HepG2 (cell line): ENCODE results near the gene PPP1CA. TPM values are rescaled to one million over a fixed set of nuclear protein-coding genes. Genes with fewer than 3 reads are reported as not detected.

Experiments used
- BCL3 ChIP-seq: sonication (generic); formaldehyde crosslinking; IDR thresholded peaks from 2 replicates; pipeline ENCODE4 v1.5.1; 2020; ENCODE audit warnings: mild to moderate bottlenecking, missing genetic modification reagents, moderate library complexity
- CBFB ChIP-seq: sonication (generic); formaldehyde crosslinking; IDR thresholded peaks from 2 replicates; pipeline ENCODE4 v1.4.0; 2020; ENCODE audit warnings: missing genetic modification reagents
- E2F2 ChIP-seq: sonication (generic); formaldehyde crosslinking; IDR thresholded peaks from 2 replicates; pipeline ENCODE4 v1.4.0; 2020; ENCODE audit warnings: missing genetic modification reagents, borderline replicate concordance
- GATA4 ChIP-seq: sonication (generic); IDR thresholded peaks from 2 replicates; pipeline ENCODE4 v1.6.1; 2016; ENCODE audit warnings: antibody characterized with exemption, low read depth, borderline replicate concordance
- KDM2A ChIP-seq: sonication (generic); formaldehyde crosslinking; IDR thresholded peaks from 2 replicates; pipeline ENCODE4 v1.4.0; 2020; ENCODE audit warnings: low read depth, missing genetic modification reagents, borderline replicate concordance
- MAX ChIP-seq: IDR thresholded peaks from 2 replicates; pipeline ENCODE4 v1.6.1; 2012; ENCODE audit warnings: inconsistent platforms
- MYC ChIP-seq: sonication (generic); formaldehyde crosslinking; IDR thresholded peaks from 2 replicates; pipeline ENCODE4 v1.9.0; 2021; ENCODE audit warnings: missing genetic modification reagents, borderline replicate concordance
- SALL1 ChIP-seq: sonication (generic); formaldehyde crosslinking; IDR thresholded peaks from 2 replicates; pipeline ENCODE4 v1.8.0; 2022; ENCODE audit warnings: mild to moderate bottlenecking, missing genetic modification reagents
- TAF15 ChIP-seq: fragments of 200-400 bp; formaldehyde crosslinking; IDR thresholded peaks from one replicate; pipeline ENCODE4 v1.6.1; 2018; ENCODE audit warnings: mild to moderate bottlenecking, low read depth, low read length; ENCODE audit not compliant: poor library complexity, severe bottlenecking
- WIZ ChIP-seq: sonication (generic); formaldehyde crosslinking; IDR thresholded peaks from 2 replicates; pipeline ENCODE4 v1.5.1; 2020; ENCODE audit warnings: mild to moderate bottlenecking, missing genetic modification reagents
- ZBTB4 ChIP-seq: sonication (generic); formaldehyde crosslinking; IDR thresholded peaks from 2 replicates; pipeline ENCODE4 v1.4.0; 2020; ENCODE audit warnings: missing genetic modification reagents, mild to moderate bottlenecking, borderline replicate concordance
- ZFX ChIP-seq: sonication (generic); formaldehyde crosslinking; IDR thresholded peaks from 2 replicates; pipeline ENCODE4 v1.4.0; 2020; ENCODE audit warnings: mild to moderate bottlenecking, low read depth, missing genetic modification reagents, moderate library complexity
- ZNF143 ChIP-seq: sonication (generic); formaldehyde crosslinking; IDR thresholded peaks from 2 replicates; pipeline ENCODE4 v1.4.0; 2020; ENCODE audit warnings: missing genetic modification reagents
- ZNF3 ChIP-seq: IDR thresholded peaks from 2 replicates; pipeline ENCODE4 v1.7.0; 2017; ENCODE audit warnings: inconsistent platforms
- ZNF432 ChIP-seq: sonication (generic); formaldehyde crosslinking; IDR thresholded peaks from 2 replicates; pipeline ENCODE4 v1.5.0; 2020; ENCODE audit warnings: missing genetic modification reagents, mild to moderate bottlenecking, borderline replicate concordance
- ZNF570 ChIP-seq: sonication (generic); formaldehyde crosslinking; IDR thresholded peaks from 2 replicates; pipeline ENCODE4 v1.4.0; 2020; ENCODE audit warnings: mild to moderate bottlenecking, missing genetic modification reagents, borderline replicate concordance
- ZNF598 ChIP-seq: sonication (generic); formaldehyde crosslinking; IDR thresholded peaks from 2 replicates; pipeline ENCODE4 v1.5.1; 2020; ENCODE audit warnings: mild to moderate bottlenecking, missing genetic modification reagents, borderline replicate concordance
- ZNF639 ChIP-seq: conservative IDR thresholded peaks from 2 replicates; pipeline ENCODE4 v1.6.1; 2018; ENCODE audit warnings: missing genetic modification reagents
- polyA plus RNA-seq, 8 experiments: library from polyadenylated mRNA; depleted of rRNA in 3 of 8; stranded (reverse) in 7 of 8; unstranded in 1 of 8; fragments of >200 nt; fragmentation: Illumina TruSeq in 4 of 8; extraction: Trizol in 4 of 8; gene quantifications; 2 replicates each; pipeline versions ENCODE4 v1.2.1 to v1.2.3, GENCODE V29; 2011 to 2016; ENCODE audit warnings: low read depth in 4 of 8, missing spikeins in 1 of 8, mixed read lengths in 1 of 8; ENCODE audit not compliant: insufficient read depth in 1 of 8
- total RNA-seq, 5 experiments: library from RNA; depleted of rRNA; stranded (reverse); fragments of >200 nt; fragmentation: Illumina TruSeq; extraction: Trizol; gene quantifications; 2 replicates each; pipeline ENCODE4 v1.2.3, GENCODE V29; 2016; ENCODE audit warnings: low read depth in 1 of 5
- TF ChIP-seq, protein P1 (sequence below): IDR thresholded peaks from 2 replicates; pipeline ENCODE4 v1.6.1; 2016

PPP1CA gene
- total and polyA plus RNA-seq, 2 of the 13 experiments (the other 11 are each of a cell fraction or from before 2014, with no cell fraction given): 149 to 170 TPM

DNA sequence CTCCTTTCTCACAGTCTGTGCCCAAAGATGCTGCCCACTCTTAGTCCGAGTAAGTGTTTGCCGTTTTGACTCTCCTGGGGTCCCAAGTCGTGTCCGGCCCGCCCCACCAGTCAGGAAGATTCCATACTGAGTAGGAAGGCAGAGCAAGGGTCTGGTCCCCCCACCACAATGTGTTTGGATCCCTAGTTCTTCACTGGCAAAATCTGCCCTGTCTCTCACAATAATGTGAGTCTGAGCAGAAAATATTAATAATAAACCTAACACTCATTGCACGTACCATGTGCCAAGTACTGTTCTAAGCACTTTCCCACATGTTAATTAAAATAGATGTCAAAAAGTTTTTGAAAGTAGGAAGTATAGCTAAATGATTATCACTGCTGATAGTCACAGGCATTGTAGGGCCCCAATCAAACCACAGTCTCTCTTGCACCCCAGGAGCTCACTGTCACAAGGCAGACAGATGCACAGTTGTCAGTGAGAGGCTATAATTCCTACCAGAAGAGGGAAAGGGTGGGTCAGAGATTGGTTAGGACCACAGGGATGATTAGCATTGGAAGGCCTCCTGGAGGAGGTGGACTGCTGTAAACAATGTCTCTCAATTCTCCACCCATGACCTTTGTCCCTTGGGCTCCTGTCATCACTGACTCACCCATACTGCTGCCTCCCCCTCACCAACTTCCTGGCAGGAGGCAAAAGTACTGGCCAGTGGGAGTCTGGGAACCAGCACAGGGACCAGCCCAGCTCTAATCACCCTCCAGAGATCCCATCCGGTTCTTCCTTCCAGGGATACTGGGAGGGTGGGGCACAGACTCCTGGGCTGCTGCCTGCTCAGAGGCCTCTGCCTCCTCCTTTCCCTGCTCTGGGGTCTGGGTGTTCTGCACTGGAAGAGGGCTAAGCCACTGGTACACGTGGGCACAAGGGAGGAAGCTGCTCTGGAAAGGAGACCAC is 47.3 kb downstream of the PPP1CA start (continued):
- TF ChIP-seq MYC (CRISPR knock-in tag) (no peak; the same call in 1 of the 2 replicates), SALL1 (peak; percentile 69), GATA4 (peak; percentile 16; the same call in 1 of the 2 replicates), KDM2A (CRISPR knock-in tag) (no peak), ZNF432 (CRISPR knock-in tag) (no peak), WIZ (CRISPR knock-in tag) (0 out of 2 replicates have a peak, but pooled peaks have one; percentile 52), CBFB (CRISPR knock-in tag) (no peak), ZBTB4 (CRISPR knock-in tag) (no peak), TAF15 (no peak), ZNF598 (CRISPR knock-in tag) (no peak), ZNF3 (CRISPR knock-in tag) (peak; percentile 93), MAX (peak; percentile 53; the same call in 1 of the 2 replicates), E2F2 (CRISPR knock-in tag) (no peak), BCL3 (CRISPR knock-in tag) (no peak), ZNF639 (0 out of 2 replicates have a peak, but pooled peaks have one; percentile 56), ZFX (CRISPR knock-in tag) (peak; percentile 60), ZNF570 (CRISPR knock-in tag) (no peak), ZNF143 (CRISPR knock-in tag) (peak; percentile 50; the same call in 1 of the 2 replicates)
- TF ChIP-seq, protein P1, sequence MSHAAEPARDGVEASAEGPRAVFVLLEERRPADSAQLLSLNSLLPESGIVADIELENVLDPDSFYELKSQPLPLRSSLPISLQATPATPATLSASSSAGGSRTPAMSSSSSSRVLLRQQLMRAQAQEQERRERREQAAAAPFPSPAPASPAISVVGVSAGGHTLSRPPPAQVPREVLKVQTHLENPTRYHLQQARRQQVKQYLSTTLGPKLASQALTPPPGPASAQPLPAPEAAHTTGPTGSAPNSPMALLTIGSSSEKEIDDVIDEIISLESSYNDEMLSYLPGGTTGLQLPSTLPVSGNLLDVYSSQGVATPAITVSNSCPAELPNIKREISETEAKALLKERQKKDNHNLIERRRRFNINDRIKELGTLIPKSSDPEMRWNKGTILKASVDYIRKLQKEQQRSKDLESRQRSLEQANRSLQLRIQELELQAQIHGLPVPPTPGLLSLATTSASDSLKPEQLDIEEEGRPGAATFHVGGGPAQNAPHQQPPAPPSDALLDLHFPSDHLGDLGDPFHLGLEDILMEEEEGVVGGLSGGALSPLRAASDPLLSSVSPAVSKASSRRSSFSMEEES (CRISPR knock-in tag): no peak; the same call in 1 of the 2 replicates
